HG03064 (cell line): Measurements from ENCODE around the gene MTNR1B.

ENCODE experiments used
- ATAC-seq: cut with Tn5 transposase; IDR thresholded peaks from one replicate; pipeline ENCODE4 v1.9.1; 2021; ENCODE audit warnings: low read depth; ENCODE audit not compliant: unreplicated experiment

Gene MTNR1B

GRCh38 chr11:92969634-92970347, at the start of gene MTNR1B:
MTNR1B (plus strand) TSS chr11:92969651; CDS start chr11:92969726, 75 bp downstream.
- ATAC-seq: no peak

DNA sequence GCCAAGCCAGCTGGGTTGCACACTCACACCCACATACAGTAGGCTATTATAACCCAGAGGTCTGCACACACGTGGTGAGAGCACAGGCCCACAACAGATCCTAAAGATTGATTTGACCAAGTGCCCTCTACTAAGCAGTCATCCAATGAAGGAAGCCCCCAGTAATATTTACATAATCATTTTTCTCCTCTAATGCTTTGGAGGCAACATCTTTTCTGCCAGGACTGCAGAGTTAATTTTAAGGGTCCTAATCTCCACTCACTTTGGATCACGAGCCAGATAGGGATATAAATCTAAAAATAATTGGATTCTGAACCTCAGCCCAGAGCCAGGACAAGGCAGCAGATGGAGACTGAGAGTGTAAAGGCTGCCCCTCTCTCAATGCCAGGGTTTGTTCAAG, 49.1 kb upstream of the MTNR1B start:
- no peak for ATAC-seq

GRCh38 chr11:92922731-92923130, 46.7 kb upstream of the MTNR1B start:
- ATAC-seq: no peak

DNA sequence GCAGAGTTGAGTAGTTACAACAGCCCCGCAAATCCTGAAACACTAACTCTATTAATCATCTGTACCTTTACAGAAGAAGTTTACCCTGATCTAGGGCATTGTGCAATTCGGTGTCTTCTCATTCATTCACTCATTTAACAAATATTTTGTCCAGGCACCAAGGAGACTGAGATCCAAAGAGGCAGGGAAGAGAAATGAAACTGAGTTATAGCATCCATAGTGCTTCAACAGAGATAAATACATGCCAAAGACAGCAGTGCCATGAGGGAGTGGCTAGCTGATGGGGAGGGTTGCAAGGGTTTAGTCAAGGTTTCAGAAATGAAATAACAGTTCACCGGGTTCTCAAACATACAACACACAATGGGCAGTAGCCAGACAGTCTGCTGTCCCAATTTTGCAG, 40.2 kb upstream of the MTNR1B start:
- ATAC-seq: no peak

GRCh38 chr11:92929653-92930052, 39.8 kb upstream of the MTNR1B start:
- no peak for ATAC-seq

- ATAC-seq: no peak
Measured at GRCh38 chr11:92931746-92932422, 37.6 kb upstream of the MTNR1B start.

- no peak for ATAC-seq
Measured at GRCh38 chr11:92939305-92939704, 30.1 kb upstream of the MTNR1B start.

DNA sequence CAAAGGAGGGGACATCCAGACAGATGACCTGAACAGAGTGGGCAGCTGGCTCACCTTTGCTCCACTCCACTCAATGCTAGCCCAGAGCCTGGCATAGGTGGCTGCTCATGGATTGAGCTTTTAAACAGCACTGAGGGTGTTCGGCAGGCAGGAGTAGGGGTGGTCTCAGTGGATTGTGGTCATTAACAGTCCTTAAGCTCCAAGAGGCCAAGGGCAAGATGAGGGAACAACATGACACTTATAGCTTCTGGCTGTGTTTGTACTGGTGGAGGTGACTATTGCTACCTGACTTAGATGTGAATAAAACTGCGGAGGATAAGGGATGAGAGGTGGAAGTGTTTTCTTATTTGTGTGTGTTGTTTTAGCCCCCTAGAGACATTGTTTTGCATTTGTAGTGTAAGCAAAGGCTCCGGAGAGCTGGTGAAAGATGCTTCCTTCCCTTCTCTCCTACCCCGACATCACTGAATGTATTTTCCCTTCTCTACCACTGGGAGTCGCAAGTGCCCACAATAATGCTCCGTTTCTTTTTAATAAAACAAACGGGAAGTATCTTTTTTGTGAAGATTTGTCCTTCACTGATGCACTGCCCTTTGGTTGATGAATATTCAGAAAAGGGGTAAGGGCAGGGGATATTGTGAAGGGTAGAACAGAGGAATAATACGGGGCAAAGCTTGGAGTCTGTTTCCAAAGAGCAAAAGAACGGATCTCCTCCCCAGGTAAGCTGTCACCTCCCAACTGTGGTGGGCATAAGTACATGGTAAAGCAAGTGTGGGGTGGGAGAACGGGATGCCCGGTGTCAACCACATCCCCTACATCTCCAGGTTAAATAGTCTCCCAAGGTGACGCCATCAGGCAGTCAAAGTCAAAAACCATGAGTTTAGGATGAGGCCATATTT, 27.5 kb upstream of the MTNR1B start:
- peak; percentile 78 for ATAC-seq

GRCh38 chr11:92946707-92947106, 22.7 kb upstream of the MTNR1B start:
- ATAC-seq: no peak

- no peak for ATAC-seq
Measured at GRCh38 chr11:92948116-92948515, 21.3 kb upstream of the MTNR1B start.

- ATAC-seq: no peak
Measured at GRCh38 chr11:92954003-92954402, 15.4 kb upstream of the MTNR1B start.

GRCh38 chr11:92955860-92956259, 13.6 kb upstream of the MTNR1B start:
- no peak for ATAC-seq

GRCh38 chr11:92960886-92961285, 8.6 kb upstream of the MTNR1B start:
- ATAC-seq: no peak

DNA sequence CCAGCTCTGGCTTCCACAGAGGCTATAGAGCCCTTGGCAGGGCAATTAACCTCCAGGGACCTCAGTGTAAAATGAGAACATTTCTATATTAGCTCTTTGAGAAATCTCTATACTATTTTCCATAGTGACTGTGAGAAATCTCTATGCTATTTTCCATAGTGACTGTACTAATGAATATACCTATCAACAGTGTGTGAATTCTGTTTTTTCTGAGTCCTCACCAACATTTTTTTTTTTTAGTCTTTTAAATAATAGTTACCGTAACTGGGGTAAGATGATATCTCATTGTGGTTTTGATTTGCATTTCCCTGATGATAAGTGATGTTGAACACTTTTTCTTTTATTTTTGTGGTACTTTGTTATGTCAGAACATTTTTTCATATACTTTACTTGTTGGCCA, 7.0 kb upstream of the MTNR1B start:
- no peak for ATAC-seq

GRCh38 chr11:92964471-92964870, 5.0 kb upstream of the MTNR1B start:
- ATAC-seq: no peak

GRCh38 chr11:92965196-92965595, 4.3 kb upstream of the MTNR1B start:
- ATAC-seq: no peak

DNA sequence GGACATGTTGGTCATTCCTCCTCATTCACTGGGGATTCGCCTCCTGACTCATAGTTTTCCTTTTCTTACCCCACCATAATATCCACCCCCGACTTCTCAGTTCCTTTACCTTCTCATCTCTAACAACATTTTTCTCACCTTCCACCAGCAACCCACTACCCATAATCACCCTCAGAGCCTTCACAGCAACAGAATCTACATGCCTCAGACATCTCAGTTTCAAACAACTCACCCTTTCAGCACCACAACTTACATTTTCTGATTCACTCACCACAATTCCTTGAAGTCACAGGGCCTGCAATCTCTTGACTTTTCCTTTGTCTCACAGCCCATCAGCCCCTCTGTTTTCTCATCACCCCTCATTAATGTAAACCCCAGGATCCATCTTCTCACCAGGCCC, 2.3 kb upstream of the MTNR1B start:
- no peak for ATAC-seq

DNA sequence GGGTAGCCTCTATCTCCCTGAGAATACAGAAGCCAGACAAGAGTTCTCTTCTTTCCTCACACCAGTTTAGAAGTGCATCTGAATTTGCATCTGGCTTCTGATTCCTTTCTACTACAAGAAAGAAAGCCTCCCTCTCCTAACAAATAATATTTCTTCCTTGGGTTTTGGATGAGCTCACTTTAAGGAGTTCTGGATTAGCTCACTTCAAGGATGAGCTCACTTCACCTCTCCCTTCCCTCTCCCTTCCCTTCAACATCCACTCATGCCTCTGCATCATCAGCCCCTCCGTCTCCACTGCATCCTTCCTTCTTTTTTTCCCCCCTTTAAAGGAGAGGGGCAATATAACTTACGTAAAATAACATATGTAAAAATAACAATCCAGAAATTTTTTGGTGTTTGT, 1.6 kb upstream of the MTNR1B start:
- no peak for ATAC-seq

GRCh38 chr11:92969293-92969633, 188 bp upstream of the MTNR1B start:
- ATAC-seq: no peak

DNA sequence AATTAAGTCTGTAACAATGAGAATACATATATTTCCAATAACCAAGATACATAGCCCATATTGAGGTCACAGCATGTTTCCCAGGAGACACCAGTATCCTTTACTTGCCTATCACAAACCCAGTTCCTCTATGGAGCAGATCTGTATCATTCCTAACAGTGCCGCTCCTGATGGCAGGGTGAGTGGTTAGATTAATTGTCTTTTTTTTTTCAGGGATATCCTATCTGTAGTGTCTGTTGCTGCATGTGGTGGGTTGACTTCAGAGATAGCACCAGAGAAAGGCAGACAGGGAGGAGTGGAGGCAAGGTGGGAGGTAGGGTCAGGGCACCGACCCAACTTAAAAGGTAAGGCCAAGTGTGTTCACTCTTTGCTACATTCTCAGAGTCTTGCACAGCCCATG, 2.8 kb downstream of the MTNR1B start:
- ATAC-seq: no peak

DNA sequence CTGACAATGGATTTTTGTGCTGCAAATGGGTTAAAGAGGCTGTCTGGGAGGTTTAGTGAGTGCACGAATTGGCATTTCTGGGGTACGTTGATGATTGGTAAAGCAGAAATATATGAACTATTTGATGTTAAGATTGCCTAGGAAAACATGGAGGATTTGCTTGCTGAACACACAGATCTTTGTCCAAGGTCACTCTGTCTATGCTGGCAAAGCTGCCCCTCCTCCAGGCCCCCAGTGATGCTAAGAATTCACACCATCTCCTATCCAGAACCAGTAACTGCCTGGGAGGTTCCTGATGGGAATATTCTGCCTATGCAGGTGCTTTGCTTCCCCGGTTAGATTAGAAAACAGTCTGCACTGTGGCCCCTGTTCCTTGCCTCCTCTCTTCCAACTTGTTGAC, 5.8 kb downstream of the MTNR1B start:
- ATAC-seq: no peak
